VCaP (cell line): ENCODE data around the gene MLLT10.

Experiments used
- H3K27ac ChIP-seq: fragments of 450-650 bp; 2 replicates; pipeline ENCODE4 v1.5.1; 2017
- TF ChIP-seq, protein P1 (sequence below): fragments of 450-650 bp; conservative IDR thresholded peaks from 2 replicates; pipeline ENCODE4 v1.5.1; 2017; ENCODE audit warnings: mild to moderate bottlenecking, moderate library complexity

The MLLT10 gene

DNA sequence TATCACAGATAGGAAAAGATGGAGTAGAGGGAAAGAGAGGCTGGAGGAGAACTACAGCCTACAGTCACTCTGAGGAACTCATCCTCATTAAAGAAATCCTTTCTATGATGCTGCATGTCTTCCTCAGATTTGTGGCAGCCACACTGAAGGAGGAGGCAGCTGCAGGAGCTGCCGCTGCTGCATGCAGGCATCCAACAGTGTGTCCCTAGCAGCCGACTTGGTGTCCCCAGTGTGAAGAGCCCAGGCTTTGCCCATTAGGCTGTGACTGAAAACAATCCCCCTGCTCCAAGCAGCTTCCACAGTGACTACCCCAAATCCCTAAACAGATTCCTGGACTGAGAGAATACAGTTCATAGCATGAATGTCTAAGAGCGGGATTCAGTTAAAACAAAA, 31.7 kb upstream of the MLLT10 start:
- H3K27ac ChIP-seq: no peak overlapping the region
- TF ChIP-seq, protein P1, sequence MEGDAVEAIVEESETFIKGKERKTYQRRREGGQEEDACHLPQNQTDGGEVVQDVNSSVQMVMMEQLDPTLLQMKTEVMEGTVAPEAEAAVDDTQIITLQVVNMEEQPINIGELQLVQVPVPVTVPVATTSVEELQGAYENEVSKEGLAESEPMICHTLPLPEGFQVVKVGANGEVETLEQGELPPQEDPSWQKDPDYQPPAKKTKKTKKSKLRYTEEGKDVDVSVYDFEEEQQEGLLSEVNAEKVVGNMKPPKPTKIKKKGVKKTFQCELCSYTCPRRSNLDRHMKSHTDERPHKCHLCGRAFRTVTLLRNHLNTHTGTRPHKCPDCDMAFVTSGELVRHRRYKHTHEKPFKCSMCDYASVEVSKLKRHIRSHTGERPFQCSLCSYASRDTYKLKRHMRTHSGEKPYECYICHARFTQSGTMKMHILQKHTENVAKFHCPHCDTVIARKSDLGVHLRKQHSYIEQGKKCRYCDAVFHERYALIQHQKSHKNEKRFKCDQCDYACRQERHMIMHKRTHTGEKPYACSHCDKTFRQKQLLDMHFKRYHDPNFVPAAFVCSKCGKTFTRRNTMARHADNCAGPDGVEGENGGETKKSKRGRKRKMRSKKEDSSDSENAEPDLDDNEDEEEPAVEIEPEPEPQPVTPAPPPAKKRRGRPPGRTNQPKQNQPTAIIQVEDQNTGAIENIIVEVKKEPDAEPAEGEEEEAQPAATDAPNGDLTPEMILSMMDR: no peak

DNA sequence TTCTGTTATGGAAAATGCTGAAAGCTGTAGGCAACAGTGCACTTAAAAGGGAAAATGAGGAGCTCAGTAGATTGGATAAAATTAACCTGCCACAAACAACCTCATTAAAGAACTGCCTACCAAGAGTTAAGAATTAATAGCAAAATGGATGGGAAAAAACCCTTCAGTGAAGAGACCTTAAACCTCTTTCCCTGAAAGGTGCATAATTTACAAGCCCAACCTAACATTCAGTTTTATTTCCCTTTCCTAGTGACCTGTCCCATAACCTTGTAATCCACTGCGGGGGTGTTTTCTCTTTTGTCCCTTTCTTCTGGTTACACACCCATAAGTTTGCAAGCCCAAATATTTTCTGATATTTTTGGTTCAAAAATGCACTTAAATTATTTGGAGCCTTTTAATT, 30.5 kb upstream of the MLLT10 start:
- TF ChIP-seq, protein P1: no peak
- no peak overlapping the region for H3K27ac ChIP-seq

DNA sequence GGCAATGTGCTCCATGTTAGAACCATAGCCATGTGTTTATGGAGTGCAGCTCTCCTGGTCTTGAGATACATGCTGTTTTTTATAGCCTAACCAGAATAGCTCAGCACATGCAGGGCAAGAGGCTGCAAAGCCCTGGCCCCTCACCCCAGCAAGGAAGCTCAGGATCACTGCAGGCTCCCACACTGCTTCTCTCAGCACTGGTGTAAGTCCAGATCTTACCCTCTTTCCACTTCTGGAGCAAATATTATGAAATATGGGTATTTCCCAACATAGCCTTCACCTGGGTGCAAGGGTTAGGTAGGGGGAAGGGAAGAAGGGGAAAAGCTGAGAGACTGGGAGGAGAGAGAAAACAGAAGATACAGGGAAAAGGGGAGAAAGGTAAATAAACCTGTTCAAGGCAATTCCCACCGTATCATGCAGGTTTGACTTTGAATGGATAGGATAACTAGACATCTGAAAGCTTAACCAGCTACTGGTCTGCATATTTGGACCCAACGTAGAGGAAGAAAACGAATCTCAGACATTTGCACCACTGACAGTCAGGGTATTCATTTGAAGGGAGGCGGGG, 28.2 kb upstream of the MLLT10 start:
- H3K27ac ChIP-seq: no peak overlapping the region
- TF ChIP-seq, protein P1: no peak

DNA sequence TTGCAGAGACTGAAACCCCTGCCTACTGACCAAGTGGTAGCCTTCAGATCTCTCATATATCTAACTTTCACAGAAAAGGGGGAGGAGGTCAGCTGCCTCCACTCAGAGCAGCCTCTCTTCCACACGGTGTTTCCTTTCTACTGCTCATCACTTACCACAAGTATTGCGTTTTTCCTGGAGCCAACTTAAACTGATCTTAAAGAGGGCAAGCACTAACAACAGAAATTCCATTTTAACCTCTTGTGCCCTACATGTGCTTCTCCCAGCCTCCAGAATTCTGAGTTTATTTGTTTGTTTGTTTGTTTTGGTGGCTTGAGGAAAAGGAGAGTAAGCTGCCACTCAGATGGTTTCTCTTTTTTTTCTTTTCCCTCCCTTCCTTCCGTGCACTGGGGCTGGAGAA, 27.7 kb upstream of the MLLT10 start:
- H3K27ac ChIP-seq: no peak overlapping the region
- TF ChIP-seq, protein P1: no peak

DNA sequence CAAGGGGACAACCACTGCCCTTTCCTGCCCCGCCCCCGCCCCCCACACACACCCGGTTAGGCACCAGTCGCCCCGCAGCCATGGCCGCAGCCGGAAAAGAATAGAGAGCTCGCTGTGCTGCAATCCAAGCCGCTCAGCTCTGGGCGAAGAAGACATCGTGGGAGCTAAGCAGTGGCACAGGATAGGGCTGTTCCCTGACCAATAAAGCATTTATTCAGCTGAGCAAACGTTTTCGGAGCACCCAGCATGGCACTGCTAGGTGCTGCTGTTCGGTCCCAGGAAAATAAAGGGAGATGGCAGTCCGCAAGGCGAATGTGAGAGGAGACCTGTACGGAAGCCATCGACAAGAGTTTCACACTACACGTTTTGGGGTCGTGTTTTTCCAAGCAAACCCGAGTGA, 26.9 kb upstream of the MLLT10 start:
- H3K27ac ChIP-seq: no peak overlapping the region
- TF ChIP-seq, protein P1: no peak

DNA sequence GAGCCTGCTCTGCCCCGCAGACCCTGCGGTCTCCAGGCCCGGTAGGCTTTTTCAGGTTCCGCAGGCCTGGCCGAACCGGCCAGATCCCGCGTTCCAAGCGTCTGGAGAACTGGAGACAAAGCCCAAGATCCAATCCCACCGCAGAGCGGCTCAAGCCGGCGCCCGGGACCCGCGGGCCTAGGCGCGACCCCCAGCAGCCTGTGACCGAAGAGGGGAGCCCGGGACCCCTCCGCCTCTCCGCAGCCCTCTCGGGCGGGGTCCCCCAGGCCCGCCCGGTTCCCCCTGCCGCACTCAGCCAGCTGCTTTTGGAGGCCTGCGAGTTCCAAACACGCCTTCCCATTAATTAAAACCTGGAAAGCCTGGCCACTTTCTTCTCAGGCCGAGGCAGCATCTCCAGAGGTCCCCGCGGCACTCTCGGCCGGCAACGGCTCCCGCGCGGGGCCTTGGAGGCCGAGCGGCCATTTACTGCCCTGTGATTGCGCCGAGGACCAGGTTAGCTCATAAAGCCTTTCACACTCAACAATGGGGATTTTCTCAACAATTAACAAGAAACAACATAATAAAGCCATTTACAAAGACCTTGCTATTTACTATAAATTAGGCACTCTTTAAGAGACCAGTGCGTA, 25.2 kb upstream of the MLLT10 start:
- H3K27ac ChIP-seq: no peak overlapping the region
- TF ChIP-seq, protein P1: no peak

DNA sequence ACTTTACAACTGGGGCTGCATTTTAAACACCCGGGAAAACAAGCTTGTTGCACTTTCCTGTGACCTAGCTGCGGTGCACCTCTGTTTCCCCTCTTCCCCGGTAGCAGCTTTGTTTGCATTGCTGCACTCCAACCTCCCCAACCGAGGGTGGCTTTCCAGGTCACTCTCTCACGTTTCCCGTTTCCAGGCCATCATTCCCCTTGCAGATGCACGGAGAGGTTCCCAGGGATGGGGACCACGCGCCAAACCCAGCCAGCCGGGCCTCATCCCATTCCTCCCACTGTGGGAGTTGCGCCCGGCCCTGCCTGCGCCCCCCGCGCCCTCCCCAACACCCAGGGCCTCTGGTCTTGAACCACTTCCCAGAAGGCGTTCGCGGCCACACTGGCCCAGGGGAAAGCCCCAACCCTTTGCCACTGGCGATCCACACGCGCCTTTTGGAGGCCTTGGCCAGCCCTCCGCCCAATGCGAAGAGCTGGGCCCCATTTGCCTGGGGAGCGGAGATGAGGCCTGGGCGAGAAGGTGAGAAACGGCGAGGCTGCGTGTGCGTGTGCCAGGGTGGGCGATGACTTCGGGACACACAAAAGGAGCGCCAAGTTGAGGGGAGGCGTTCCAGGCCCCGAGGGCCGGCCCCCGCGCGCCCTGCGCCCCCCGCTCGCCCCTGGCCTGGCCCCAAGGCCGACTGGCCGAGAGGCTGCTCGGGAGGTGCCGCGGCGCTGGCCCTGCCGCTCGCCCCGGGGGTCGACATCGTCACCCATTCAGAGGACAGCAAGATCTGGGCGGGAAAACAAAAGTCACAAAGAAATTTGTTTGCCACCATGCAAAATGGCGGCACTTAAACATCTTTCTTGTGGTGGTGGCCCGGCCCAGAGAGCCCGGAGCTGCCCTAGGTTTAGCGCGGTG, 24.4 kb upstream of the MLLT10 start:
- TF ChIP-seq, protein P1: no peak

More for the DNA sequence above, 24.4 kb upstream of the MLLT10 start:
- H3K27ac ChIP-seq: no peak overlapping the region
